SKM-1 (cell line): ENCODE data around the gene MAP3K4.
A peak's percentile ranks its signal among the peaks of the same experiment; 100 is the strongest.

Experiments used
- DNase-seq: peaks from one replicate; lab custom pipeline; 2025; ENCODE audit not compliant: unreplicated experiment; lab: John Stamatoyannopoulos, UW

MAP3K4 gene

DNA sequence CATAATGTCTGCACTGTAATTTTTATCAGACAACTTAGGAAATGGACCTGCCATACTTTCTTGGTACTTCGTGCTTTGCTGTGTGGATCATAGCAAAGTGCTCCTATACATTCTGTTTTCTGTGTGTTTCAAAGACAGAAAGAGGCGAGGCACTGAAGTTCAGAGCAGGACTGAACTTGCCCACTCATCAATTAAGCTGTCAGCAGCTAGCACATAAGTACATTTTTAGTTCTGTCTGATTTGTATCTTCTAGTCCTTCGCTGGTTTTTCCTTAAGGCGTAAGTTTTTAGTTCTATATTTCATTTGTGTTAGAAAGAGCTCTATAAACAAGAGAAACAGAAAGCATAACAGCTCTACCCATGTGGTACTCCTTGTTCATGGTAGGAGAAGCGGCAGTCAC, 42.1 kb downstream of the MAP3K4 start:
- DNase-seq: no peak

DNA sequence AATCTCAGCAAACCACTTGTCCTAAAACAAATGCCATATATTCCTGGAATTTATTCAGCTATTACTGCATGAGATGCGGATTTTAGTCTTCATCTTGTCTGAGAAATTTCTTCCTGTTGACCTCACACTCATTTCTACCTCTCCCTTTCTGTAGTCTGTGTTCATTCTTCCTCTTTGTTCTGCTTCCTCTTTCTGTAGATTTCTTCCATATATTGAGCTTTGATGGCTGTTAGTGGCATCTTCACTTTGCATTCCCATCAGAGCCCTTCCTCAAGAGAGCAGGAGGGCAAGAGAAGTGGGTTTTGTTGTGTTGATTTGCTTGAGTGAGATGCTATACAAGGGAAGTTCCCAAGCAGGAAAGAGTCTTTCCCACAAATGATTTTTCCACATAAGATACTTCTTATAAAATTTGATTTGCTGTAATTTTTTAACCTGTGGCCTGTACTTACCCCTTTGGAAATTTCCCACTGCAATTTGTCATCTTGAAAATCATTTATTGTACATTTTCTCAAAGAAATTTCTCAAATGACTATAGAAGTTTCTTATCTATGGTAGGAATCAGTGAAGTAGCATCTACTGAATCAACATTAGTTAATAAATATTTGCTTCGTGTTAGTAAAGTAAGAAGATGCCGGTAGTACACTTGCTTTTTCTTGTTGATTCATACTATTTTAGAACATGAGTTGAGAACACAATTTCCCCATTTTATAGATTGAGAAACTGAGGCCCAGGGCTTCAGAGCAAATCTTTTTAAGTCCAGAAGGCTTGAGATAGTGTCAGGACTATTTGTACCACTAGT, 43.8 kb downstream of the MAP3K4 start:
- DNase-seq: peak; percentile 9

DNA sequence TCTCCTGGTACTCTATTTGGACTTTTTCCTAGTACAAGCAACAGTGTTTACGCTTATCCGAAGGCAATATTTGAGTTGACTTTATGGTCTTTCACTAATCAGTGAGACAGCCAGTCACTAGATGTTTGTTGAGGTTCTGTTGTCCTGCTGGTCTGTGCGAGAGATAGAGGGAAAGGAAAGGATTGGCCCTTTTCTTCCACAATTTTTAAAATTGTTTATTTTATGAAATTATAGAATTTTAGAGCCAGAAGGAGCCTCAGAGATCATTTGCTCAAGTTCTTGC, 44.4 kb downstream of the MAP3K4 start:
- no peak for DNase-seq

DNA sequence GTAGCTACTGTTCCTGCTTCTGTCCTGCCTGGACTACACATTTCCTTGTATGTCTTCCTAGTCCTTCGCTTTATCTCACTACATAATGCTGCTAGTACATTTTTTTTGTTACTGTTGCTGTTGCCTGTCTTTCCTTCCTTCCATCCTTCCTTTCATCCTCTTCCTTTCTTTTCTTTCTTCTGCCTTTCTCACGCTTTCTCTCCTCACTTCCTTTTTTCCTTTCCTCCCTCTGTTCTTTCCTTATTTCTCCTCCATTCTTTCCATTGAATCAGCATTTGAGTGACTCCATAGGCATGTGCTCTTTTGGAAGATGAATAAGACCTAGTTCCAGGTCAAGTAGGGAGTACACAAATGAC, 46.3 kb downstream of the MAP3K4 start:
- DNase-seq: no peak

DNA sequence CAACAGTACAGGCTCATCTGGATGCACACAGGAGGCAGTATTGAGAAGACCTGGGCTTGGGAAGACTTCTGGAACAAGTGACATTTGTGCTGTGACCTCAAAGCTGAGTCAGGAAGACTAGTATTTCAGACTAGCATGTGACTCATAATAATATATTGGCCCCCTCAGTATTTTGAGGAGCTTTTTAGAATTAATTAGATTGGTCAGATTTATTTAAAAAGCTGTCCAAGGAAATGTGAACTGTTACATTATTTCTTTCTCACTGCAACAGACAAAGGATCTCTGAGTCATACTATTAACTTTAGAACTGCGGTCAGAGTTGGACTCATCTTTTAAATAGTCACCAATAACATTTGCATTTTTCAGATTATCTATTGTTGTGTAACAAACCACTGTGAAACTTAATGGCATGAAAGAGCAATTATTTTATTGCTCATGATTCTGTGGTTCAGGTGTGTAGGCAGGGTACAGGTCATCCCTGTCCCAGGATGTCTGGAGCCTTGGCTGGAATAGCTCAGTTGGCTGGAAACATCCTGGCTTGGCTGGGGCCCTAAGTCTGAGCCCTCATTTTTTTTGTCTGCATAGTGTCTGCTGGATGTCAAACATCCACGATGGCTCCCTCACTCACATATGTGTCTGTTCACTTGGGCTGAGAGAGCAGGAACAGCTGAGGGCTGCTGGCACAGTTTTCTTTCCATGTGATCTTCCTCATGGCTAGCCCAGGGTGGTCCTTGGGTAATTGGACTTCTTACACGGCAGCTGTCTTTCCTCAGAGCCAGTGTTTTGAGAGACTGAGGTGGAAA, 46.9 kb downstream of the MAP3K4 start:
- DNase-seq: no peak

DNA sequence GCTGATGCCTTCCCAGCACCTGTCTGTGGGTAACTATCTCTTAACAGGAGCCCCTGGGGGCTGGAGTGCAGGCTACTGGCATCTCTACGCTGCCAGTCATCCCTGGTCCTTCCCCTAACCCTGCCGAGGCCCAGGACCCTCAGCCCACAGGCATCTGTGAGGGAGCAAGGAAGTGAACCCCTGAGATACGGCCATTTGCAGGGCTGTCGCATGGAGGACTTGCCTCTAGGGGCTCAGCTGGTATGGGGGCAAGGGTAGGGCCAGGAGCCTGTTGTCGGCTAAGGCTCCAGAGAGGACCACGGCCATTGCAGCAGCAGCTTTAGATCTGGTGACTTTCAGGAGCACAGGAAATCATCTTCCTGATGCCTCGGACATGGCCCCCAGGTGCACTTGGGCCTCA, 49.7 kb downstream of the MAP3K4 start:
- no peak for DNase-seq

DNA sequence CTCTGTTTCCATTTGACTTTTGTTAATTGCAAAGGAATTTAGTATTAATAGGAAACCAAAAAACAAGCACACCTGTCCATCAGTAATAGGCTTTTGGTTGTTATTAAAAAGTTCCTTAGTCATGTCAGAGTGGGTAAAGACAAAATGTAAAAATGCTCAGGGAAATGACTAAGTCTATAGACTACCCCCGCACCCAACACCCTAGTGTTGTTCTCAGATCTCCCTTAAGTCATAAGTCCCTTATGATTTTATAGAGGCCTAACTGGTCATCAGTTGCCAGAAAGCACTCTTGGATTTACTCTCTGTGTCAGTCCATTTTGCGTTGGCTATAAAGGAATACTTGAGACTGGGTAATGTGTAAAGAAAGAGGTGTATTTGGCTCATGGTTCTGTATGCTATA, 52.8 kb downstream of the MAP3K4 start:
- no peak for DNase-seq

DNA sequence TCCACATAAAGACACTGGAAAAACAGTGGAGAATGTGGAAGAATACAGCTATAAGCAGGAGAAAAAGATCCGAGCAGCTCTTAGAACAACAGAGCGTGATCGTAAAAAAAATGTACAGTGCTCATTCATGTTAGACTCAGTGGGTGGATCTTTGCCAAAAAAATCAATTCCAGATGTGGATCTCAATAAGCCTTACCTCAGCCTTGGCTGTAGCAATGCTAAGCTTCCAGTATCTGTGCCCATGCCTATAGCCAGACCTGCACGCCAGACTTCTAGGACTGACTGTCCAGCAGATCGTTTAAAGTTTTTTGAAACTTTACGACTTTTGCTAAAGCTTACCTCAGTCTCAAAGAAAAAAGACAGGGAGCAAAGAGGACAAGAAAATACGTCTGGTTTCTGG, 57.1 kb downstream of the MAP3K4 start:
- DNase-seq: no peak

DNA sequence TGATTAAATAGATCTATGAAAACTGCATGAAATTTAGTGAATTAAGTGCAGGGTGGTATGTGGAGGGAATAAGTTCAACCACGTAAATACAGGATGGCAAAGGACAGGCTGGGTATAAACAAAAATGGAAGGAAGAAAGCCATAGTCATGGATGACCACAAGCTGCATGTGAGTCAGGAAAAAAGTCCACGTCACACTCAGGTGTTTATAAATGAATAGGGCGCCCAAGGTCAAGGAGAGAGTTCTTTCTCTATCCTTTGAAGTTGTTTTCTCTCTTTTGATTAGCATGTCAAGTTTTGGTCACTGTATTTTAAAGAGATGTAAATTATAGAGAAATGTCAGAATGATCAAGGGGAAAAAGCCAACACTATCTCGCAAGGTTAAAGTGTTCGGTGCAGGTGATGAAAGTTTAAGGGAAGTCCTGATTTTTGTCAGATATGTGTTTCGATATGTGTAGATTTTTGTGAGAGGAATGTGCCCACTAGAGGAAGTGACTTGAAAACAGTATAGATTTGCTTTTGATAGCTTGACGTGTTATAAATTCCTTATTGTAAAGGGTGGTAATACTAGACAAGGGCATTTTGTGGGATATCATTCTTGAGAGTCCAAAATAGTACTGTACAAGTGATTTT, 58.7 kb downstream of the MAP3K4 start:
- no peak for DNase-seq

DNA sequence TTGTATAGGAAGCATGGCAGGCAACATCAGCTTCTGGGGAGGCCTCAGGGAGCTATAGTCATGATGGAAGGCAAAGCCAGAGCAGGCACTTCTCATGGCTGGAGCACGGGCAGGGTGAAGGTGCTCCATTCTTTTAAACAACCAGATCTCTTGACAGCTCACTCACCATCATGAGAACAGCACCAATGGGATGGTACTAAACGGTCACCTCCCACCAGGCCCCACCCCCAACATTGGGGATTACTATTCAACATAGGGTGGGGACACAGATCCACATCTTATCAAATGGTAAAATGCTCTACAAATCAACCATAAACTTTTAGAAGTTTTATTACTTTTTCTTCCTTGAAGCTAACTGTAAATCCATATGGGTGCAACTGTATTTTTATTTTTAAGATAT, 61.5 kb downstream of the MAP3K4 start:
- no peak for DNase-seq

DNA sequence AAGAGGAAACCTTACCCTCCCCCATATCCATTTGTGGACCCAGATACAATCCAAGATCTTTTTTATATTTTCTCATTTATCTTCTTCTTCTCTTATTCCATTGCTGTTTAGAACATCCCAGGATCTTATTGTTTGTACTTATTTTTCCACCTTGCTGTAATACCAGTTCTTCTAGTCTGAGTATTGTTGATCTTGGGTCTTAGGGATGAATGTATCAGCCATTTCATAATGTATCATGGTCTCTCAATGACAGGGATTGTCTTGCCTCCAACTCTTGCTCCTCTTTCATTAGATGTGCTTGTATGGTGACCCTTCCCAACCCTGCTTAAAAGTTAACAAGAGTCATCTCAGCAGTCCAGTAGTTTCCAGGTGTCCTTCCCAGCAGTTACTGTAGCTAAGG, 63.3 kb downstream of the MAP3K4 start:
- DNase-seq: no peak

DNA sequence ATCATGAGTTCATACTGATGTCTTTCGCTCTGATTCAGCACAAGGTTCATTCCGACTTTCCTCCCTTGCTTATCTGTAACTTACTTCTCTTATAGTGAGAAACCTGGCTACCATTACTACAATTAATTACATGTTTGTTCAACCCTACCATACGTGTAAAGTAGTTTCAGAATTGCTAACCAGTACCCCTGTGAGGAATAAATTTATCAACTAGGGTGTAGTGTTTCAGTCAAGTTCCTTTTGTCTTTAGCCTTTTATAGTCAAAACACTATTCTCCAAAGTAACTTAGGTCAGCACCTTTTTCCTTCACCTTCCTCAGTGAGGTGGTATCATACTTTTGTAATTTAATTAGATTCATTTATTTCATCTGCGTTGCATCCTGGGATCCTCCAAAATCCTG, 64.9 kb downstream of the MAP3K4 start:
- DNase-seq: no peak

DNA sequence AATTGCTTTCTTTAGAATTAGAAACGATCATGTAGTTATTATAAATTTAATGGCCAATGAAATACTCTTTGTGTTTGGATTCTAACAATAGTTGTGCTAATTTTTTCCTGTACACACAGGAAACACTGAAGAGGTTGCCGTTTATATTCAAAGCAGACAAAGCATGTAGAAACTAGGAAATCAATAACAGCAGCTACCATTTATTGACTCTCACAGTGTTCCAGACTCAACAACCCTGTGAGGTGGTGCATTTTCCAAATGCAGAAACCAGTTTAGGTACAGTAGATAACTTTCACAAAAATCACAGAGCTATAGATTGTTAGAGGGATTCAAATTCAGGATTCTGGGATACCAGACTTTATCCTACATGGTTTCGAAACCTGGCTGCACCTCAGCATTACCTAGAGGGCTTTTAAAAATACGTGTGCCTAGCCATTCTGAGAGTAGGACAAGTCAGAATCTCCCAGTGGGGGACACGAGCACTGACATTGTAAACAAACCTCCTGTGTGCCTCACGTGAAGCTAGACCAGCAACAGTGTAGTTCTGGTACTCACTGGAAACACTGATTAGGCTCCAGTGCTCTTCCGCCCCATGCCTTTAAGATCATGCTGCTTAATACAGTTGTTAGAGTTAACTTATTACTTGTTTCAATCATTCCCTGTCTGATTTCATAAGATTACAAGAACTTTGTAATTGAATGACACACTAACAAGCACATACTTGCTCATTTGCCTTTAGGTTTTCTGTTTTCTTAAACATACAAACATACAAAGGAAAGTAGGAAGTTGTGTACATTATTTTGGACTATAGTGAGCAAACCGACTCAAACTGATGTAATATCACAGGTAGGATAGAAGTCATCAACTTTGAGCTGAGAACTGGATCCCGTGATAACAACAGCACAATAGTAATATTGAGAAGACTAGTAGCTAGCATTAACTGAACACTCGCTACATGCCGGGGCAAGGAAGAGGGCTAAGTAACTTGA, 65.8 kb downstream of the MAP3K4 start:
- DNase-seq: no peak

DNA sequence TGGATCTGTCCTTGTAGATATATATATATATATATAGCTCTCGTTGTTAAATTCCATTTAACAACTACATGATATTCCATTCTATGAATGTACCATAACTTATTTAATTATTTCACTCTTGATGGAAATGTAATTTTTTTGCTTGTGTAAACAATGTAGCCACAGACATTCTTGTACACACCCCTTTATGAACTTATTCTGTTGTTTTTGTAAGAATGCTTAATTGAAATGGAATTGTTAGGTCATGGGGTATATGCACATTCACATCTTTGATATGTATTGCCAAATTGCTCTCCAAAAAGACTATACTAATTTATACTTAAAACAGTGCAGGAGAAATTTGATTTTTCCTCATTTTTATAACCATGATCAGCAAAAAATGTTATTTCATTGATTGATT, 67.2 kb downstream of the MAP3K4 start:
- DNase-seq: no peak

DNA sequence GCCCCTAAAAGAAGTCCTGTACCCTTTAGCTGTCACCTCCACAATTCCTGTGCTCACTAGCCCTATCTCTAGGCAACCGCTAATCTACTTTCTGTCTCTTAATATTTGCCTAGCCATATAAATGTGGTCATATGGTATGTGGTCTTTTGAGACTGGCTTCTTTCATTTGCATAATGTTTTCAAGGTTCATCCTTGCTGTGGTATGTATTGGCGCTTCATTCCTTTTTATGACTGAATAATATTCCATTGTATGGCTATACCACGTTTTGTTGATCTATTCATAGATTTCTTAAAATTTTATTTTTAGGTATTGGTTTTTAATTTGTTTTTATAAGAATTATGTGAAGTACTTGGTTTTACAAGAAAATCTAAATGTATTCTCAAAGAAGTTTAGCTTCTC, 70.0 kb downstream of the MAP3K4 start:
- no peak for DNase-seq

DNA sequence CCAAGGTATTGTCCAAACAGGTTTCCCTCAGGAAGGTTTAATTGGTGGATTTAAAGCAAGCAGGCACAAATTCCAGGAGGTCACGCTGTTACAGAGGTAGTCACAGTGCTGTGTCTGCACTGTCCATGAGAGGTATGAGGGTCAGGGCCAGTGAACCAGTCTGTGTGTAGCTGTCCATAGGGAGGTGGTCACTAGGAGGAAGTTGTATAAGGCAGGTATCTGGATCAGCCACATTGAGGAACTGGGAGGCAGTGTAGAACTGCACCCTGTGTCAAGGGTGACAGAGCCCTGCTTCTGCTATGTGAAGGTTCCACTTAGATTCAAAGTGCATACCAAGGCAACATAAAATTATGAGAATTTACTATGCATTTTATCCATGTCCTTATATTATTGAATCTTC, 73.3 kb downstream of the MAP3K4 start:
- DNase-seq: no peak

DNA sequence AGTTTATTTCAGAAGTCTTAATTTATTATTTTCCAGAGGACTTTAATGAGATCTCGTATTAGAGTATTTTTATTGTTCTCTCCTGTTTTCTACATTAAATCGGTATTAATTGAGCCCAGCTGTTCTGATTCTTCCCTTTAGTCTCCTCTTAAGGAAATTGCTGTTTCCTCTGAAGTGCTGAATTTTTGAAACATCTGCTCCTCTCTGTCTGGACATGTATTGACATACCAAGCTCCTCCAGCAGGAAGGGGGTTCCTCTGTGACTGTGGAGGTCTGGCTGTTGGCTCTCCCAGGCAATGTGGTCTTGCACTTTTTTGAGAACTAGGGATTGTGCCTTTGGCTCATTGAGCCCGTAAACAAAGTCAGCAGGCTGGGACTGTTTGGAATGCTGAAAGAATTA, 74.9 kb downstream of the MAP3K4 start:
- no peak for DNase-seq

DNA sequence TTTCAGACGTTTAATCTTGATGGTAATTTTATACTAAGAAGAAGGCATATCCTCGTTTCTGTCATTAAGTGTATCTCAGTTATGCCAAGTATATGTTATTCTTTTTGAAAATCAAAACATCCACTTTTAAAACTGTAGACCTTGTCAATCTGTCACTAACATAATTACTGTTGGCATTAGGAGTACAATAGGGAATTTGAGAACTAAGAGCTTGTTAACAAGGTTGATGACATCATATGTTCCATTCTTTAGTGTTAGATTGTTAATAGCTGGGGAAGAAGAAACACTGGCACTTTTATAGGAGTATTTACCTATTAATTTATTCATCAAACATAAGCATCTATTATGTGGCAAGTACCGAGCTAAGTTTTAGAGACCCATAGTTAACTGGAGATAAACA, 76.2 kb downstream of the MAP3K4 start:
- DNase-seq: no peak

DNA sequence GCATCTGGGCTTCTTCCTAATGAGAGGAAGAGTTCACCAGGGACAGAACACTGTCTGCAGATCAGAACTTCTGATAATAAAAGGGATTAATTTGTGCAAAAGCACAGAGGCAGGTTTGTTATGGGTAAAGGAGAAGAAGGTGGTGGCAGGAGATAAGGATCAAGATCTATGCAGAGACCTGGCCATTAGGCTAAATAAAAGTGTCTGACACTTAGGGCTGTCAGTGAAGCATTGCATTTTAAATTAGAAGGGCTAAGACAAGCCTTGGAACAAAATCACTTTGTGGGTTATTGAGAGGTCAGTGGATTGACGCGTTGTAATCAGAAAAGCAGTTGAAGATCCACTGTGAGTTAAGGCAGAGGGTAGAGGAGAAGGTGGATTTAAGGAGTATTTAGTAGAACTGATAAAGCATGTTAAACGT, 76.8 kb downstream of the MAP3K4 start:
- DNase-seq: no peak

DNA sequence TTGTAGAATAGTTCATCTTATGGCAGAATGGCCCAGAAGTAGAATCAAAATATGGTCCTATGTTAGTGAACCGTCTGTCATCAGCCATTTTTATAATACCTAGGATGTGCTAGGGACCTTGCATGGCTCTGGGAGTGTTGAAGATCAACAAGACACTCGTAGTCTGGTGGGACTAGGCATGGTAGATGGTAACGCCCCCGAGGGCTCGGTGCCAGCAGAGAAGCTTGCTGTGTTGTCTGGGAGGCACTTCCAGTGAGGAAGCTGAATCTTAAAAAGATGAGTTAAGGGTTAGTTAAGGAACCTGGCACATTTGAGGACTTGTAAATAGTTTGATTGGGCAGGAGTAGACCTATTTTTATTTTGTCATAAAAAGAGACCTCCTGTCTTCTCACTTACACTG, 82.4 kb downstream of the MAP3K4 start:
- no peak for DNase-seq

DNA sequence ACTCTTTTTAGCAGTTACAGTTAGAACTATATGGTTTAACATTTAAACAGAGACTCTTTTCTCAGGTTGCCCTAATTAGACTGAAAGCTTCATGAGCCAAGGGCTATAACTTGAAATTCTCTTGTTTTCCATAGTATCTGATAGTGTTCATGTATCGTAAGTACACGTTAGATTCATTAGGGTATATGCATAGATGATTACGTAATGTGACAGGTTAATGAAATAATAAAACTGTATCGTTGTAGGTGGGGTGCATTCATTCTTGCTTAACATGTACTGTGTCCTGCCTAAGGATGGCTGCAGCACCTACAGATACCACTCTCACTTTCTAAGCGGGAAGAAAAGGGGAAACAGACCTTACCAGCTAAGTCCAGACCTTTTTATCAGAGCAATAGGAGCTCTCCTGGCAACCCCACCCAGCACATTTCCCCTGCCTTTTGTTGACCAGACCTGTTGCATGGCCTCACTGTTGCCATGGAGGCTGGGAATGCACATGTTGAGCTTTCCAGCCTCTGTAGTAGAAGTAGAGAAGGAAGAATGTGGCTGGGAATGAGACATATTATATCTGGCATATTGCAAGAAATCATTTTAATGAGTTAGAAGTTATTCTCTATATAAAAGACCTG, 83.0 kb downstream of the MAP3K4 start:
- DNase-seq: no peak
